Lung (tissue), 12 donors: ENCODE results near the gene RBM10. TPM values are rescaled to one million over a fixed set of nuclear protein-coding genes. Genes with fewer than 3 reads are reported as not detected.

Source experiments
- ATAC-seq: fragments of 200-7000 bp; cut with Tn5 transposase; one replicate; pipeline ENCODE4 v1.9.1; 2020; ENCODE audit warnings: moderate number of reproducible peaks; ENCODE audit not compliant: insufficient read depth, low FRiP score
- DNase-seq, 3 donors: peaks; one replicate each; pipeline ENCODE4 v3.0.0-alpha.2; 2013 to 2017
- H3K27ac ChIP-seq, 2 donors: one replicate each; pipeline ENCODE4 v1.5.1; 2013; ENCODE audit warnings: mild to moderate bottlenecking in 2 of 2, moderate library complexity in 2 of 2, control low read depth in 1 of 2, inconsistent platforms in 1 of 2, low read depth in 1 of 2, low read length in 1 of 2
- H3K27me3 ChIP-seq, 3 donors: one replicate each; pipeline ENCODE4 v1.5.1; 2013; ENCODE audit warnings: low read length in 2 of 3; ENCODE audit not compliant: control insufficient read depth in 3 of 3, insufficient read depth in 3 of 3
- H3K36me3 ChIP-seq, 4 donors: one replicate each; pipeline ENCODE4 v1.5.1; 2013; ENCODE audit warnings: low read length in 4 of 4, mild to moderate bottlenecking in 1 of 4, moderate library complexity in 1 of 4; ENCODE audit not compliant: control insufficient read depth in 4 of 4, insufficient read depth in 4 of 4
- H3K4me1 ChIP-seq, 5 donors: one replicate each; pipeline ENCODE4 v1.5.1; 2013; ENCODE audit warnings: low read length in 5 of 5, mild to moderate bottlenecking in 2 of 5, moderate library complexity in 1 of 5; ENCODE audit not compliant: control insufficient read depth in 5 of 5, insufficient read depth in 5 of 5
- H3K4me3 ChIP-seq: one replicate; pipeline ENCODE4 v1.5.1; 2013; ENCODE audit warnings: mild to moderate bottlenecking, control low read depth, moderate library complexity
- H3K9ac ChIP-seq, 2 donors: one replicate each; pipeline ENCODE4 v1.5.1; 2013; ENCODE audit warnings: low read length in 2 of 2, control low read depth in 1 of 2; ENCODE audit not compliant: insufficient read depth in 1 of 2
- H3K9me3 ChIP-seq, 4 donors: one replicate each; pipeline ENCODE4 v1.5.1; 2013; ENCODE audit warnings: low read length in 3 of 4, mild to moderate bottlenecking in 1 of 4, moderate library complexity in 1 of 4; ENCODE audit not compliant: control insufficient read depth in 4 of 4, insufficient read depth in 3 of 4
- WGBS, 2 donors: extraction: QIAGEN DNeasy Blood & Tissue Kit; methylation state at CpG; one replicate each; pipeline ENCODE4 v1.1.7; 2013; 5-methylcytosine and 5-hydroxymethylcytosine counted together
- polyA plus RNA-seq, 2 donors: library from polyadenylated mRNA; stranded (reverse); fragments of 200-250 nt; gene quantifications; one replicate each; pipeline ENCODE4 v1.2.1, GENCODE V29; 2013
- total RNA-seq, 2 donors: library from RNA; depleted of rRNA in 1 of 2; stranded (reverse); fragments of >200 nt in 1 of 2; gene quantifications; one replicate each; pipeline ENCODE4 v1.2.1, GENCODE V29; 2014 to 2021
- TF ChIP-seq, protein P1 (sequence below): IDR thresholded peaks from 2 replicates; pipeline ENCODE4 v1.5.1; 2012; ENCODE audit warnings: mild to moderate bottlenecking; ENCODE audit errors: control extremely low read depth, extremely low read depth
- donor health status: control.
- donor health status: control.
- donor health status: Bipolar disorder and iron deficiency.
- donor health status: healthy.
- donor health status: DM: yes; HTN: yes; CAD: no.

Gene RBM10
- total and polyA plus RNA-seq, 4 donors, result 22.2 to 38.6 (median 30.5) TPM

DNA sequence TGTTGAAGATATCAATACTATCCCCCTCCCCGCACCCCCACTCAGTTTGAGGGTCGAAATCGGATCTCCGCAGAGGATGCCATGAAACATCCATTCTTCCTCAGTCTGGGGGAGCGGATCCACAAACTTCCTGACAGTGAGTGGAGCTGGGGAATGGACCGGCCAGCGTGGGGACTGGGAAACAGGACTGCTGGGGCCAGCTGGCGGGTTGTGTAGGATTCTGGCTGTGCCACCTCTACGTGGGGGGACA lies 82.2 kb downstream of the RBM10 start:
- TF ChIP-seq, protein P1, sequence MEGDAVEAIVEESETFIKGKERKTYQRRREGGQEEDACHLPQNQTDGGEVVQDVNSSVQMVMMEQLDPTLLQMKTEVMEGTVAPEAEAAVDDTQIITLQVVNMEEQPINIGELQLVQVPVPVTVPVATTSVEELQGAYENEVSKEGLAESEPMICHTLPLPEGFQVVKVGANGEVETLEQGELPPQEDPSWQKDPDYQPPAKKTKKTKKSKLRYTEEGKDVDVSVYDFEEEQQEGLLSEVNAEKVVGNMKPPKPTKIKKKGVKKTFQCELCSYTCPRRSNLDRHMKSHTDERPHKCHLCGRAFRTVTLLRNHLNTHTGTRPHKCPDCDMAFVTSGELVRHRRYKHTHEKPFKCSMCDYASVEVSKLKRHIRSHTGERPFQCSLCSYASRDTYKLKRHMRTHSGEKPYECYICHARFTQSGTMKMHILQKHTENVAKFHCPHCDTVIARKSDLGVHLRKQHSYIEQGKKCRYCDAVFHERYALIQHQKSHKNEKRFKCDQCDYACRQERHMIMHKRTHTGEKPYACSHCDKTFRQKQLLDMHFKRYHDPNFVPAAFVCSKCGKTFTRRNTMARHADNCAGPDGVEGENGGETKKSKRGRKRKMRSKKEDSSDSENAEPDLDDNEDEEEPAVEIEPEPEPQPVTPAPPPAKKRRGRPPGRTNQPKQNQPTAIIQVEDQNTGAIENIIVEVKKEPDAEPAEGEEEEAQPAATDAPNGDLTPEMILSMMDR, result no peak
- H3K9ac ChIP-seq, result no peak overlapping the region

DNA sequence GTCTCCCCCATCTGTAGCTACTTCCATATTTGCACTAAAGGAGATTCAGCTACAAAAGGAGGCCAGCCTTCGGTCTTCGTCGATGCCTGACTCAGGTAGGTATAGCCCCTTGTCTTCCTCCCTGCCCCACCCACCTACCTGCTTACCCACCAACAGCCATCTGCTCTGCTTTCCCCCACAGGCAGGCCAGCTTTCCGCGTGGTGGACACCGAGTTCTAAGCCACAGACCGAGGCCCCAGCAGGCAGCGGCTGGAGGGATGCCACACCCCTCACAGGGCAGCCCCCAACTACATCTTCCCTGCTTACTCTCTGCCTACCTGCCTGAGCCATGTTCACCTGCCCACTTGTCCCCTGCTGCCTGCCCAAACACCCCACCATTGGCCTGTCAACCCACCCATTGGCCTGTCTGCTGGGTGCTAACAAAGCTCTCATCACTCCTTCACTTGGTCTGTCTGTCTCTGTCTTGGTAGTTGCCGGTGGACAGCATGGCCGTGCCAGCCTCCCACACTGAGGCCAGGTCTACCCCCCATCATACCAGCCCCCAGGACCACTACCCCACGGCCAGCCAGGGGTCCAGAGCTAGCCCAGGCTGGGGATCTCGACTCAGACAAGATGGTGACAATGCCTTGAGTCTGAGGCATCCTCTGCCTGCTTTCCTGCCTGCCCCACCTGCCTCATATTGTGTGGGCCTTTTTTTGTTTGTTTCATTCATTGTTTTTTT lies 83.7 kb downstream of the RBM10 start:
- Histone ChIP-seq H3K9ac (no peak overlapping the region), H3K27me3 (peaks cover 0 to 6% (median 3%) of the 10 kb centered on the region in 3 donors), H3K27ac (no peak overlapping the region), H3K9me3 (peaks cover 0 to 4% (median 0%) of the 10 kb centered on the region in 4 donors), H3K4me3 (no peak overlapping the region), H3K4me1 (peaks cover 0 to 3% (median 0%) of the 10 kb centered on the region in 5 donors), H3K36me3 (peaks cover 19 to 39% (median 26%) of the 10 kb centered on the region in 4 donors)
- ATAC-seq, result no peak
- DNase-seq, result no peak
- TF ChIP-seq, protein P1, result no peak
- 94 to 95% methylated on average over 12 of the region's 12 CpGs for WGBS, 2 donors

More for the DNA sequence above, 82.2 kb downstream of the RBM10 start:
- H3K9me3 ChIP-seq, result peaks cover 0 to 2% (median 0%) of the 10 kb centered on the region in 4 donors
- DNase-seq (no peak), ATAC-seq (no peak)
- WGBS, 2 donors, result 95 to 100% methylated on average over 9 of the region's 9 CpGs
- H3K4me3 ChIP-seq, result no peak overlapping the region
- no peak overlapping the region for H3K27ac ChIP-seq
- peaks cover 0 to 6% (median 1%) of the 10 kb centered on the region in 3 donors for H3K27me3 ChIP-seq
- H3K4me1 ChIP-seq, result peaks cover 0 to 2% (median 0%) of the 10 kb centered on the region in 5 donors
- H3K36me3 ChIP-seq, result peaks cover 19 to 42% (median 30%) of the 10 kb centered on the region in 4 donors

DNA sequence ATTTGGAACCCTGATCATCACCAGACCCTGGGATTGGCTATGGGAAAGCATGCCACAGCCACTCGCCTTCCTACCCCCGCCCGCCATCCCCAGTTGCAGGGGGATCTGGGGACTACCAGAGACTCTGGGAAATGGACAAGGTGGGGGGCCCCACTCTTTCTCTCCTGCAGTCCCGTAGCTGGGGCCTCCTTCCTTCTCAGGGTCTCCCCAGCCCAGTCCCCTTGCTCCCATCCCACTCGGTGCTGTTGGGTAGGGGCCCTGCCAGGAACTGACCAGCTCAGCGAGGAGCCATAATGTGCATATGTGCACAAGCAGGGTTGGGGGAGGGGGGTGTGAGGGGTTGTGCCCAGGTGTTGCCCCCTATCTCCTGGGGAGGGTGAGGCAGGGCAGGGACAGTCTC lies 84.4 kb downstream of the RBM10 start:
- DNase-seq (no peak), ATAC-seq (no peak)
- H3K9ac ChIP-seq, result no peak overlapping the region
- peaks cover 0 to 7% (median under 1%) of the 10 kb centered on the region in 3 donors for H3K27me3 ChIP-seq
- H3K4me1 ChIP-seq, result peaks cover 0 to 3% (median 0%) of the 10 kb centered on the region in 5 donors
- TF ChIP-seq, protein P1, result no peak
- H3K36me3 ChIP-seq, result peaks cover 19 to 32% (median 20%) of the 10 kb centered on the region in 4 donors
- H3K27ac ChIP-seq, result no peak overlapping the region
- H3K4me3 ChIP-seq, result no peak overlapping the region
- peaks cover 0 to 4% (median 0%) of the 10 kb centered on the region in 4 donors for H3K9me3 ChIP-seq
- WGBS, 2 donors, result 95 to 100% methylated on average over 4 to 6 of the region's 6 CpGs
